Progenitor cell of endocrine pancreas (in vitro differentiated cells): ENCODE data around the gene IGF2BP3. TPM values are rescaled to one million over a fixed set of nuclear protein-coding genes. Genes with fewer than 3 reads are reported as not detected.
A peak's percentile ranks its signal among the peaks of the same experiment; 100 is the strongest.

Experiments used
- DNase-seq: peaks from one replicate; pipeline ENCODE4 v3.0.0; 2021; ENCODE audit warnings: low spot score; ENCODE audit not compliant: unreplicated experiment
- H3K27ac Mint-ChIP-seq: 2 replicates; pipeline ENCODE4 v1.8.0; 2021; ENCODE audit warnings: mild to moderate bottlenecking, moderate library complexity, mixed read lengths
- H3K27me3 Mint-ChIP-seq: 2 replicates; pipeline ENCODE4 v1.8.0; 2021; ENCODE audit warnings: mixed read lengths
- H3K36me3 Mint-ChIP-seq: 2 replicates; pipeline ENCODE4 v1.8.0; 2022; ENCODE audit warnings: mixed read lengths; ENCODE audit not compliant: insufficient read depth
- H3K4me1 Mint-ChIP-seq: 2 replicates; pipeline ENCODE4 v1.8.0; 2021; ENCODE audit warnings: low read depth, mixed read lengths
- H3K4me3 Mint-ChIP-seq: 2 replicates; pipeline ENCODE4 v1.8.0; 2021; ENCODE audit warnings: low read depth, mild to moderate bottlenecking, moderate library complexity, mixed read lengths
- H3K9me3 Mint-ChIP-seq: 2 replicates; pipeline ENCODE4 v1.8.0; 2021; ENCODE audit warnings: low read depth, mixed read lengths
- CTCF ChIP-seq: fragments of 200-600 bp; sonication (generic); IDR thresholded peaks from one replicate; pipeline ENCODE4 v1.5.0; 2021; ENCODE audit warnings: antibody characterized with exemption, mild to moderate bottlenecking; ENCODE audit not compliant: unreplicated experiment
- total RNA-seq: library from RNA; stranded (reverse); gene quantifications from 2 replicates; pipeline ENCODE4 v1.2.1, GENCODE V29; 2021

The IGF2BP3 gene
- total RNA-seq, 1 donor from 2014 or later, result 96.9 TPM

DNA sequence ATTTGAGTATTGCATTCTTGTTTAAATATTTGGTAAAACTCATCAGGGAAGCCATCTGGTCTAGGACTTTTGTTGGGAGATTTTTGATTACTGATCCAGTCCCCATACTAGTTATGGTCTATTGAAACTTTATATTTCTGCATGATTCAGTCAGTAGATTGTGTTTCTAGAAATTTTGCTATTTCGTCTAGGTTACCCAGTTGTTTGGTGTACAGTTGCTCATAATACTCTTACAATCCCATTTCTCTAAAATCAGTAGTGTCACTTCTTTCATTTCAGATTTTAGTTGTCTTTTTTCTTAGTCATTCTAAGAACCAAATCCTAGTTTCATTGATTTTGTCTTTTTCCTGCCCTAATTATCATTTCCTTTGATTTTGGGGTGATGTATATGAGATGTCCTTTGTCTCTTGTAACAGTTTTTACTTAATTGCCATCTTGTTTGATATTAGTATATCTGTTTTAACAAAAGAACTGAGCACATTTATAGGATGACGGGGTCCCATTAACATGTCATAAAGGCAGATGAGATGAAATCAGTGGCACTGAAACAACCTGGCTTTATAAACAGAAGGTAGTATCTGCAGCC, 163.3 kb downstream of the IGF2BP3 start:
- peaks cover 43% of the 10 kb centered on the region for H3K36me3 Mint-ChIP-seq
- no peak overlapping the region for H3K4me3 Mint-ChIP-seq
- H3K4me1 Mint-ChIP-seq, result peaks cover 12% of the 10 kb centered on the region

GRCh38 chr7:23299770-23300300, 170.5 kb downstream of the IGF2BP3 start:
- no peak for TF ChIP-seq CTCF
- H3K27ac Mint-ChIP-seq, result peak overlapping the region; percentile 91
- H3K36me3 Mint-ChIP-seq, result peaks cover 17% of the 10 kb centered on the region
- H3K4me1 Mint-ChIP-seq, result peaks cover 15% of the 10 kb centered on the region
- peak overlapping the region; percentile 90 for H3K4me3 Mint-ChIP-seq
- H3K27me3 Mint-ChIP-seq, result peaks cover 8% of the 10 kb centered on the region
- H3K9me3 Mint-ChIP-seq, result peaks cover 7% of the 10 kb centered on the region
- no peak for DNase-seq

More for the DNA sequence above, 163.3 kb downstream of the IGF2BP3 start:
- H3K9me3 Mint-ChIP-seq, result no peaks in the 10 kb centered on the region
- H3K27me3 Mint-ChIP-seq, result no peaks in the 10 kb centered on the region
- TF ChIP-seq CTCF, result no peak
- H3K27ac Mint-ChIP-seq, result peak overlapping the region; percentile 3
- no peak for DNase-seq

DNA sequence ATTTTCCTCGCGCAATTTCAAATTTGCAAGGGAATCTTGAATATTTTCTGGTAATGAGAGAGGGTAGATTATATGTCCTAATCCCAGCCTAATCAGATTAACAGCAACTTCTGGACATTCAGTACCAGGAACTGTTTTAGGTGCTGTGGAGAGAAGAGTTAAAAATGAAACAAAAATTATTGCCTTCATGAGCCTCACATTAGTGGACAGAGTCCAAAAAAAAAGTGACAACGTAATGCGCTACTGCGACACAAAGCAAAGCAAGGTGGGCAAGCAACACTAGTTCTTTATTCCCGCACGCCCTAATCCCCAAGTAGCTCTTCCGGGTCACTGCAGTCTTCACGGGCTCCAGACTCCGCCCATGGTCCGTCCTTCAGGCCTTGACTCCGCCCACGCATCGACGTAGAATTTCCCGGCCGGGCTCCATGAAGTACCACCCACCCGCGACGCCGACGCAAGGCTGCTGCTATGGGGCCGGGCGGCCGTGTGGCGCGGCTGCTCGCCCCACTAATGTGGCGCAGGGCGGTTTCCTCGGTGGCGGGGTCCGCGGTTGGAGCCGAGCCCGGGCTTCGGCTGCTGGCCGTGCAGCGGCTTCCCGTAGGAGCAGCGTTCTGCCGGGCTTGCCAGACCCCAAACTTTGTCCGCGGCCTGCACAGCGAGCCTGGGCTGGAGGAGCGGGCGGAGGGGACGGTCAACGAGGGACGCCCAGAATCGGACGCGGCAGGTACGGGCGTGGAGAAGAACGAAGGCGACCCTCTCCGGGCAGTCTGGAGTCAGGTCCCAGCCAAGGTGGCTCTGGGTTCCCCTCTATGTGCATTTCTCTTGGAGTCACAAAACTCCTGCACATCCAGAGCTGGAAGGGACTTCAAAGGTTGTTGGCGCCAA, 171.2 kb downstream of the IGF2BP3 start, which contains the start of gene MALSU1:
Gene MALSU1, plus strand, starts transcription at position 455 of the 885 bp plus-strand sequence. Its CDS starts 14 bp downstream, at position 469.
- DNase-seq, result peak; percentile 85
- H3K9me3 Mint-ChIP-seq, result peaks cover 7% of the 10 kb centered on the region
- H3K36me3 Mint-ChIP-seq, result peaks cover 10% of the 10 kb centered on the region
- no peak for TF ChIP-seq CTCF
- H3K4me3 Mint-ChIP-seq, result peak within 1 kb of the TSS; percentile 90
- peaks cover 8% of the 10 kb centered on the region for H3K27me3 Mint-ChIP-seq
- H3K27ac Mint-ChIP-seq, result peak within 1 kb of the TSS; percentile 91
- peaks cover 15% of the 10 kb centered on the region for H3K4me1 Mint-ChIP-seq

DNA sequence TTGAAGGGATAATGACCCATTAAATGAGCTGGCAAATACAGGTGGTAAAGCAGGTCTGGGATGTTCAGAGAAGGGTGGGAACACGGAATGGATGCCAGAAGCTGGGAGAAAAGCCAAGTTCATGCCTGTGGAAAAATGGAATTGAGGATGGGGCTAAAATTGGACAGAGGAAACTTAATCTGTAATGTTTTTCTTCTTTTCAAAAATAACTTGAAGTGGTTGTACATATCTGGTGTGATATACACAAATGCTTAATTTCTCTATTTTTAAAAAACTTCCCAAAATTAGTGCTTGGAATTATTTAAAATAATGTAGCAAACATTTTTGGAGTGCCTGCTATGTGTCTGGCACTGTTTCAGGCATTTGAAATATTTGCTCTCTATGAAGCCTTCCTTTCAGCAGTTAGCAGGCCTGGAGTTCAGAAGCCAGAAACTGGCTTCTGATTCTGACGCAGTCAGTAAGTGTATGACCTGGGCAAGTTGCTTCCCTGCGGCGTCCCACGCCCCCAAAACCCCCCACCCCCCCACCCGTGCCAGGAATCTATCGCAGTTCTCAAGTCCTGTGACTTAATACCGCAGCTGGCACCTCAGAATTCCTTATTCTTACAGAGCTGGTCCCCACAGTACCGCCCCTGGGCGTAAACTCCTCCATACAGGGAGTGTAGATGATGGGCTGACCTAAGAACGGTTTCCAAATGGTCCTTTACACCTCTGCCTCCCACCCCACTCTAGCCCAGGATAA, 172.0 kb downstream of the IGF2BP3 start:
- peak overlapping the region; percentile 91 for H3K27ac Mint-ChIP-seq
- H3K9me3 Mint-ChIP-seq, result peaks cover 7% of the 10 kb centered on the region
- TF ChIP-seq CTCF, result no peak
- peaks cover 8% of the 10 kb centered on the region for H3K27me3 Mint-ChIP-seq
- H3K4me3 Mint-ChIP-seq, result peak overlapping the region; percentile 90
- no peak for DNase-seq
- peaks cover 8% of the 10 kb centered on the region for H3K36me3 Mint-ChIP-seq
- peaks cover 15% of the 10 kb centered on the region for H3K4me1 Mint-ChIP-seq

DNA sequence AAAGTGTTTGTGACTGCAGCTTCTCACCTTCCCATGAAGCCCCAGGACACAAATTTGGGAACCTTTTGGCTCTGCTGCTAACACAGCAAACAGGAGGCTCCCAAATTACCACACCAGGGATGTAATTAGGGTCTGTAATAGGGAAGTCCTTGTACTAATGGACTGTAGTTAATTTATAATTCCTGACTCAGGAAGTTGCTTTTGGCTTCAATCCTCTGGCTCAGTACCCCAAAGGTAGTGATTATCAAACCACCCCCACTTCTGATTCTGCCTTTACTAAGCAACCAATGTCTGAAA, 174.9 kb downstream of the IGF2BP3 start:
- no peak for TF ChIP-seq CTCF
- no peaks in the 10 kb centered on the region for H3K36me3 Mint-ChIP-seq
- no peak overlapping the region for H3K4me3 Mint-ChIP-seq
- peaks cover 15% of the 10 kb centered on the region for H3K4me1 Mint-ChIP-seq
- no peak for DNase-seq
- H3K27ac Mint-ChIP-seq, result no peak overlapping the region
- peaks cover 8% of the 10 kb centered on the region for H3K27me3 Mint-ChIP-seq
- H3K9me3 Mint-ChIP-seq, result peaks cover 7% of the 10 kb centered on the region
